ENCODE results near the gene PHACTR1.

The PHACTR1 gene

GRCh38 chr6:13274707-13275434 is 558.3 kb downstream of the PHACTR1 start:
- H3K27ac ChIP-seq = no peak overlapping the region
- H3K9ac ChIP-seq (ENCODE audit: insufficient read length) = no peak overlapping the region

GRCh38 chr6:13275435-13275989 is 558.9 kb downstream of the PHACTR1 start:
- Histone ChIP-seq H3K36me3 (ENCODE audit: insufficient read depth, low read length) (no peaks in the 10 kb centered on the region), H3K4me3 (no peak overlapping the region), H3K9ac (ENCODE audit: insufficient read length) (no peak overlapping the region), H3K9me3 (ENCODE audit: low read depth, low read length) (no peaks in the 10 kb centered on the region), H3K27ac (no peak overlapping the region)
- no peak for DNase-seq (ENCODE audit: low read depth, low spot score)
- no peak for TF ChIP-seq FOXP2 (optimal IDR thresholded peaks at IDR 0.05; ENCODE audit: control extremely low read depth, extremely low read length, insufficient read depth)
- no peak for TF ChIP-seq EZH2 (IDR thresholded peaks at IDR 0.05)
- no peak for TF ChIP-seq POLR2AphosphoS5 (IDR thresholded peaks at IDR 0.05; ENCODE audit: borderline replicate concordance, low read depth, low read length)

More at GRCh38 chr6:13274707-13275434, 558.3 kb downstream of the PHACTR1 start:
- no peak for TF ChIP-seq POLR2AphosphoS5 (IDR thresholded peaks at IDR 0.05; ENCODE audit: borderline replicate concordance, low read depth, low read length)
- TF ChIP-seq EZH2 (IDR thresholded peaks at IDR 0.05) = no peak
- no peak for TF ChIP-seq FOXP2 (optimal IDR thresholded peaks at IDR 0.05; ENCODE audit: control extremely low read depth, extremely low read length, insufficient read depth)
- H3K9me3 ChIP-seq (ENCODE audit: low read depth, low read length) = no peaks in the 10 kb centered on the region
- DNase-seq (ENCODE audit: low read depth, low spot score) = no peak
- H3K36me3 ChIP-seq (ENCODE audit: insufficient read depth, low read length) = no peaks in the 10 kb centered on the region
- H3K4me3 ChIP-seq = no peak overlapping the region

GRCh38 chr6:13277231-13277630 is 560.7 kb downstream of the PHACTR1 start:
- Histone ChIP-seq H3K27ac (no peak overlapping the region), H3K9me3 (ENCODE audit: low read depth, low read length) (no peaks in the 10 kb centered on the region), H3K36me3 (ENCODE audit: insufficient read depth, low read length) (no peaks in the 10 kb centered on the region), H3K4me3 (no peak overlapping the region), H3K9ac (ENCODE audit: insufficient read length) (no peak overlapping the region)
- TF ChIP-seq POLR2AphosphoS5 (IDR thresholded peaks at IDR 0.05; ENCODE audit: borderline replicate concordance, low read depth, low read length) (no peak), EZH2 (IDR thresholded peaks at IDR 0.05) (no peak), FOXP2 (optimal IDR thresholded peaks at IDR 0.05; ENCODE audit: control extremely low read depth, extremely low read length, insufficient read depth) (no peak)
- no peak for DNase-seq (ENCODE audit: low read depth, low spot score)

- H3K36me3 ChIP-seq (ENCODE audit: insufficient read depth, low read length) = no peaks in the 10 kb centered on the region
- H3K27ac ChIP-seq = no peak overlapping the region
- H3K4me3 ChIP-seq = no peak overlapping the region
- no peaks in the 10 kb centered on the region for H3K9me3 ChIP-seq (ENCODE audit: low read depth, low read length)
- no peak for TF ChIP-seq POLR2AphosphoS5 (IDR thresholded peaks at IDR 0.05; ENCODE audit: borderline replicate concordance, low read depth, low read length)
- no peak overlapping the region for H3K9ac ChIP-seq (ENCODE audit: insufficient read length)
- no peak for DNase-seq (ENCODE audit: low read depth, low spot score)
Observed at GRCh38 chr6:13278164-13278563, 561.6 kb downstream of the PHACTR1 start.

- peak; percentile 81 for DNase-seq (ENCODE audit: low read depth, low spot score)
- Histone ChIP-seq H3K4me3 (peak overlapping the region; percentile 14; the same call in 1 of the 2 replicates), H3K27ac (peak overlapping the region; percentile 27; the same call in 1 of the 2 replicates), H3K9me3 (ENCODE audit: low read depth, low read length) (no peaks in the 10 kb centered on the region), H3K9ac (ENCODE audit: insufficient read length) (no peak overlapping the region), H3K36me3 (ENCODE audit: insufficient read depth, low read length) (no peaks in the 10 kb centered on the region)
- no peak; the same call in 1 of the 2 replicates for TF ChIP-seq POLR2AphosphoS5 (IDR thresholded peaks at IDR 0.05; ENCODE audit: borderline replicate concordance, low read depth, low read length)
- no peak for TF ChIP-seq FOXP2 (optimal IDR thresholded peaks at IDR 0.05; ENCODE audit: control extremely low read depth, extremely low read length, insufficient read depth)
- TF ChIP-seq EZH2 (IDR thresholded peaks at IDR 0.05) = no peak
Observed at GRCh38 chr6:13278991-13279390, 562.4 kb downstream of the PHACTR1 start.

GRCh38 chr6:13280254-13280653 is 563.7 kb downstream of the PHACTR1 start:
- no peak overlapping the region for H3K27ac ChIP-seq
- no peak overlapping the region for H3K9ac ChIP-seq (ENCODE audit: insufficient read length)
- no peak for DNase-seq (ENCODE audit: low read depth, low spot score)
- H3K36me3 ChIP-seq (ENCODE audit: insufficient read depth, low read length) = no peaks in the 10 kb centered on the region
- H3K4me3 ChIP-seq = no peak overlapping the region
- H3K9me3 ChIP-seq (ENCODE audit: low read depth, low read length) = no peaks in the 10 kb centered on the region
- TF ChIP-seq FOXP2 (optimal IDR thresholded peaks at IDR 0.05; ENCODE audit: control extremely low read depth, extremely low read length, insufficient read depth) (no peak), POLR2AphosphoS5 (IDR thresholded peaks at IDR 0.05; ENCODE audit: borderline replicate concordance, low read depth, low read length) (no peak), EZH2 (IDR thresholded peaks at IDR 0.05) (no peak)

GRCh38 chr6:13281686-13282085 is 565.1 kb downstream of the PHACTR1 start:
- no peaks in the 10 kb centered on the region for H3K36me3 ChIP-seq (ENCODE audit: insufficient read depth, low read length)
- DNase-seq (ENCODE audit: low read depth, low spot score) = no peak
- TF ChIP-seq EZH2 (IDR thresholded peaks at IDR 0.05) (no peak), POLR2AphosphoS5 (IDR thresholded peaks at IDR 0.05; ENCODE audit: borderline replicate concordance, low read depth, low read length) (no peak), FOXP2 (optimal IDR thresholded peaks at IDR 0.05; ENCODE audit: control extremely low read depth, extremely low read length, insufficient read depth) (no peak)
- no peaks in the 10 kb centered on the region for H3K9me3 ChIP-seq (ENCODE audit: low read depth, low read length)
- no peak overlapping the region for H3K4me3 ChIP-seq
- H3K9ac ChIP-seq (ENCODE audit: insufficient read length) = no peak overlapping the region
- no peak overlapping the region for H3K27ac ChIP-seq

- Histone ChIP-seq H3K9ac (ENCODE audit: insufficient read length) (no peak overlapping the region), H3K27ac (no peak overlapping the region), H3K36me3 (ENCODE audit: insufficient read depth, low read length) (no peaks in the 10 kb centered on the region), H3K9me3 (ENCODE audit: low read depth, low read length) (no peaks in the 10 kb centered on the region), H3K4me3 (no peak overlapping the region)
- TF ChIP-seq EZH2 (IDR thresholded peaks at IDR 0.05) (no peak), POLR2AphosphoS5 (IDR thresholded peaks at IDR 0.05; ENCODE audit: borderline replicate concordance, low read depth, low read length) (no peak), FOXP2 (optimal IDR thresholded peaks at IDR 0.05; ENCODE audit: control extremely low read depth, extremely low read length, insufficient read depth) (no peak)
- DNase-seq (ENCODE audit: low read depth, low spot score) = no peak
Observed at GRCh38 chr6:13282393-13283069, 566.0 kb downstream of the PHACTR1 start.

Data from SK-N-MC (cell line).